CD4-positive, alpha-beta T cell treated with Interleukin-21 for 1 hour (primary cell): ENCODE measurements around the gene AMFR.
"Not testable (repeated sequence)": the region's sequence is repeated elsewhere in the genome, so short reads cannot be mapped to it uniquely, and the experiment has no call there.

Experiments
- DNase-seq: peaks from one replicate; pipeline ENCODE4 v3.0.0-alpha.2; 2020

AMFR gene

DNA sequence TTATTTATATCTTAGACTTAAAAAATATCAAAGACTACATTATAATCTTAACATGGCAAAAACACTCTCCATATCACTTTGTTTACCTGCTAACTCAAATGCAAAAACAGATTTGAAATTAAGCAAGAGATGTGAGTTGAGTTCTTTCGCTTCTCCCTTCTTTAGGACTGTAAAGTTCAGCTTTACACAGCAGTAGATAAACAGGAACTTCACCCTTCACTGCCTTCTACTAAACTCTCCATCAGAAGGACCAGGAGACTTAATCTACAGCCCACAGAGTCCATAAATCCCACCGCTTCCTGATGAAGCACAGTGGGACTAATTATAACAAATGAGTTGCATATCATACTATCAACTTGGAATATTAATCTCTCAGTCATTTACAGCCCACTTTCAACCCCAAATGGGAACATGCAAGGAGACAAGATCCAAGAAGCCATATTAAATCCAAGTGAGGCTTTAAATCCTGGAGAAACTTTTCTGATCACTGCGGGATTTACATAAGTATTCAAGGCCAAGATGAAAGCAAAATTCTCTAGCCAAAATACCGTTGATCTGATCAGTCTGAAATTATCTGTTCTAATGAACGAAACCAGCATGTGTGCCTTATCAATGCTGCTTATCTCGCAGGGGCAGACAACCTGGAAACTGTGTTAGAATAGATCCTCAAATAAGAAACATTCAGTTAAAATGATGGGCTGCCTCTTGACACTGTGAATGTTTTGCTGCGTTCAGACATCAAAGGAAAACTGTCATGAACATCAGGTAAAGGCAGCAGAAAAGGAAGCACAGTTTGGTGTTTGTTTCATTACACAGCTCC lies 1.6 kb downstream of the AMFR start:
- DNase-seq: peak; percentile 14

DNA sequence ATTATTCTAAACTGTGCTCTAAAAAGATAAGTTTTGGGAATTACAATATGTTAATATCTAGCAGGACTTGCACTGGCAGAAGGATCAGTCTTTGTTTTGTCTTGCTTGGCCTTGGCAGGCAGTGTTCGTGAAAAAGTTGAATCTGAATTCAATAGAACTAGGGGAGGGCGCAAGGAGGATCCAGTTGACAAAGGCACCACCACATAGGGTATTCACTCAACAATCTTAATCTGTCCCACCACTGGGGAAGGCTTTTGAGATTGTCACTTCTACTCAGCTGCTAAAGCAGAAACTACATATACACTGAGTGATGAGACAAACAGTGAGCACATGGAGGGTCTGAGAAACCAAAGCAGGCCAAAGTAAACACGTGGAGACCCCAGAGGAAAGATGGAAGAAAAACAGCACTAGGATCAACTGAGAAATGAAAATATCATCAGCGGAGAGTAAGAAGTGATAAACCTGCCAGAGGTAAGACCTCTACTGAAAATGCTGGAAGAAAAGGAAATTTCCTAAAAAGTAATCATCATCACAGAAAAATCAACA lies 2.4 kb downstream of the AMFR start:
- no peak for DNase-seq

DNA sequence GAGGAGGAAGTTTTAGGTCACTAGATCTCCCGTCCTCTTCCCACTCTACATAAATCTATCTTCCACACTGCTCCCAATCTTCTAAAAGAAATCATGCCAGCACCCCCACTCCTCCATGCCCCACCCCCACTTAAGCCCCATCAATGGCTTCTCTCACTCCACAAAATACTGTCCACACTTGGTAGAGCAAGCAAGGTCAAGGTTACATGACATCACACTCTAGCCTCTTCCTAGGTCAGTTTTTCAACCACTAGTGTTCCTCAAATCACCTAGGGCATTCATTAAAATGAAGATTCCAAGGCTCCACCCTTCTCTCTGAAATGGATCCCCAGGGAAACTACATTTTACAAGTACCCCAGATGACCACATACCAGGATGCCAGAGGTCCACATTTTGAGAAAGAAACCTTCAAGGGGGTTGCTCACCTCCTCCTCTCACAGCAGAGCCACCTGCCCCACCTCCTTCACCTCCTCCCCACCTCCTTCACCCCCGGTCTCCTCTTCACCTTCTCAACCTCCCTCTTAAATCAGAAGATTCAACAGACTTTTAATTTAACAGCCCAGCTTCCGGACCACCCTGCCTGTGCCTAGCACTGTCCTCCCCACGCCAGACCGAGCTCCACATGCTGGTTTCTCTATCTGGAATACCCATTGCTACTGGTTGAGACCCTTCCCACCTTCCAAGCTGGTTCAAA lies 3.2 kb downstream of the AMFR start:
- DNase-seq: no peak

DNA sequence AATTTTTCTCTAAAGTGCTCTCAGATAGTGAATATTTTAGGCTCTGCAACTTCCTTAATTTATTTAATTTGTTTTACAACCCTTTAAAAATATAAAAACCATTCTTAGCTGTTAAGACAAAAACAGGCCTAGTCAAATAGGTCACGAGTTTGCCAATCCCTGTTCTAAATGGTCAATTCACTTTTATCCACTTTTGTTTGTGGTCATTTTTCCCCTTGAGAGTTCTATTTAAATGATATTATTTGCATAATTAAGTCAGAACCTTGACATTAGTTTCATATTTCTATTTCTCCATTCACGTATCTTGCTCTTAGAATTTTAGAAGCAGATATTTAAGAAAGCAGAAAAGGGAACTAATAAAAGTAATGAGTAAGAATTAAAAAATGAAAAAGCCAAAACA lies 4.0 kb downstream of the AMFR start:
- DNase-seq: no peak

DNA sequence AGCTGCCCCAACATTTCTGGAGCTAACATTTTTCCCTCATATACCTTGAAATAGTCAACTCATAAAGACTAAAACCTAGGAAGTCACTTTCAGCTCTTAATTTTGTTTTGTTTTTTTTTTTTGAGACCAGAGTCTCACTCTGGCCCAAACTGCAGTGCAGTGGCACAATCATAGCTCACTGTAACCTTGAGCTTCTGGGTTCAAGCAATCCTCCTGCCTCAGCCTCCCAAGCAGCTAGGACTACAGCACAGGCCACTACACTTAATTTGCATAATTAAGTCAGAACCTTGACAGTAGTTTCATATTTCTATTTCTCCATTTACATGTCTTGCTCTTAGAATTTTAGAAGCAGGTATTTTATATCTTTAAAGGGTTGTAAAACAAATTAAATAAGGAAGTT lies 4.7 kb downstream of the AMFR start:
- DNase-seq: no peak

DNA sequence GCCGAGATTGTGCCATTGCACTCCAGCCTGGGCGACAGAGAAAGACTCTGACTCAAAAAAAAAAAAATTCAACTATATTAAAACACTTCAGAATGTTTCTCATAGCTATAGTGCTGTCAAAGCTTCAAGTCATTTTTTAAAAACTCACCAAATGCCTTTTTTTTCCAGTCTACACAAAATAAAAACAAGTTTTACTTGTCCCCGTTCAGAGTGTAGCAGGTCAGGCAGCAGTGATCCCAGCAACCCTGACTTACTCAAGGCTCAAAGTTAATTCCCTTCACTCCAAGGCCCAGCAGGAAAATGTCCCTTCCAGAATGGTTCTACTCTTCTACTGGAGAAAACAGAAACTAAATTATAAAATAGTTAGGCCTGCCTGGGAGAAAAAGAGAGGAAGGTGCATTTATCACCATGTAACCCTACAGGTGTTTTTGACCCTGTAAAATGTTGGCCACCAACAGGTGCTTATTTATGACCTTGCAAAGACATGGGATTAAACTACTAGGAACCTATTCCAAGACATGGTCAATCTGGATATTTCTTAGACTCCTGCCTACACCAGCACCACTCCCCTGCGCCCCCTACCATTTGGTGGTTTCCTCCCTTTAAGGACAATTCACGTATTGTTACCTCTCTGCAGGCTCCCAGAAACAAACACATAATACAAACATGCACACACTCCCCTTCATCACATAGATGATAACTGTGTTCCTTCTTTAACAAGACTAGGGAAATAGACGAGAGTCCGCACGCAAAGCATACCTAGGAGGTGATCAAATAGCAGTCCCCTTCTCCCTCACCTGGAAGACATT lies 5.4 kb downstream of the AMFR start:
- DNase-seq: no peak

DNA sequence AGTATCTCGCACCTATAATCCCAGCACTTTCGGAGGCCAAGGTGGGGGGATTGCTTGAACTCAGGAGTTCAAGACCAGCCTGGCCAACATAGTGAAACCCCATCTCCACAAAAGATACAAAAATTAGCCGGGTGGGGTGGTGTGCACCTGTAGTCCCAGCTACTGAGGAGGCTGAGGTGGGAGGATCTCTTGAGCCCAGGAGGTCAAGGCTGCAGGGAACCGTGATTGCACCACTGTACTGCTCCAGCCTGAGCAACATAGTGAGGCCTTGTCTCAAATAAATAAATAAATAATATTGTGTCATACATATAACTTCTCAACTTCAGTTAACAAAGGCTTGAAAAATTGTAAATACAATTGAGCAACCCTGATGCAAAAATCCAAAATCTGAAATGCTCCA lies 8.2 kb downstream of the AMFR start:
- no peak for DNase-seq

DNA sequence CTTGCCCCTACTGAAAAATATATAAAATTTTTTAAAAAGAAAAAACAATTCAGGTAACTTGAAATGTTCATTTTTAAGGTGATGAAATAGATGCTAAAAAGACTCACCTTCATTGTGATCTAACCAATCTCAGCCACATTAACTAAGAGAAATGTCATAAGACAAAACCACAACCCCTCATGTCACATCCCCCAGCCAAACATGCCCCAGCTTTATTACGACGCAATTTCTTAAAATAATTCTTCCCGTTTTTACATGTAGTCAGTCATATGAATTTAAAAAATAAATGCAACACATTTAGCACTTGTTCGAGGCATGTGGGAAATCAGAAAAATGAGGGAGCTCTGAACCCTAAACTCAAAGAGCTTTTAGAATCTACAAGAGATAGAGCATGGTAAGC lies 9.5 kb downstream of the AMFR start:
- no peak for DNase-seq

DNA sequence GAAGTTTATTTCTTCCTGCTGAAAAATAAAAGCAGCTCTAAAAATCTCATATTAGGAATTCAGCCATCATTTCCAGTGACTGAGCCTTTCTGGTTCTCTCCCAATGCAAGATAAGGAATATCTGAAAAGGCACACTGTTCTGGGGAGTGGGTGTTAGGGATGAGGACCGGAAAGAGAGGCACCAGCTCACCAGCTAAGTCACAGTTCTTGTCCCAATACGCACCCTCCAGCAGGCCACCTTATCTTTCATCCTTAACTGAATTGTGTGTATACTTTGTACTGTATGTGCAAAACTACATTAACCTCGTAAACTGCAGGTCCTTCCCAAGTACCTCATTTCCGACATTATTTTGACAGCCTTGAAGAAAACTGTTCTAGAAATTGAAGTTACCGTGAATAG lies 11.0 kb downstream of the AMFR start:
- no peak for DNase-seq

DNA sequence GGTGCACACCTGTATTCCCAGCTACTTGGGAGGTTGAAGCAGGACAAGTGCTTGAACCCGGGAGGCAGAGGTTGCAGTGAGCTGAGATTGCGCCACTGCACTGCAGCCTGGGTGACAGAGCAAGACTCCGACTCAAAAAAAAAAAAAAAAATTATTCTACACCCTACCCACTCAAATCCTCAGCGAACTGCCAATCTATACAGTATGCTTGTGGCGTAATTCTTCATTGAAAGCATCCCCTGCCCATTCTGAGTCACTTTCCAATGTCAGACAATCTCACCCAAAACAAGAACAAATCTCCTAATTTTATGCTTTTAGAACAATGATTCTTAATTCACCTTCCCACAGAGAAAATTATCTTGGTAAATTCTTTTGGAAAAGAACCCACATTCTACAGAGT lies 12.0 kb downstream of the AMFR start:
- DNase-seq: no peak

DNA sequence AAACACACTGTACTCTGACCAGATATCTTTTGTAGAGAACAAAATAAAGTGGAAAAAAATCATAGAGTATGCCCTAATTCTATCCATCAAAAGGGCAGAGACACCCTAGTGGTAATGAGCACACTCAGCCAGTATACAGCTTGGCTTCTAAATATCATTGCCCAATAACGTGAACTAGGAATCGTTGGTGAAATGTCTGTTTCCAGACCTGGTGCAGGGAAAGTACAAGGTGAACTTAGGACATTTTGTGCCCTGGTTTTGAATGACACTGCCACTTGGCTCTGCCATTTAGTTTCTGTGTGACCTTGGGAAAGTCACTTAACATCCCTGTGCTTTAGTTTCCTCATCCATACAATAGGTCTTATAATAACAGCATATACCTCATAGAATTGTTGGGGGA lies 13.7 kb downstream of the AMFR start:
- DNase-seq: no peak

DNA sequence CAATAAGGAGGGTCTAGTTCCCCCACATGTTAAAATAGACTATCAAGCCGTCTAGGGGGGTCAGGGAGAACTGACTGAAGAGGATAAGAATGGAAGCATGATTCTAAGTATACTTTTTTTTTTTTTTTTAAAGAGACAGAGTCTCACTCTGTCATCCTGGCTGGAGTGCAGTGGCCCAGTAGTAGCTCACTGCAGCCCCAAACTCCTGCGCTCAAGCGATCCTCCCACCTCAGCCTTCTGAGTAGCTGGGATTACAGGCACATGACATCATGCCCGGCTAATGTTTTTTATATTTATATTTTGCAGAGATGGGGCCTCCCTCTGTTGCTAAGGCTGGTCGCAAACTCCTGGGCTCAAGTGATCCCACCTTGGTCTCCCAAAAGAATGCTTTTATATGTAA lies 14.2 kb downstream of the AMFR start:
- DNase-seq: no peak

DNA sequence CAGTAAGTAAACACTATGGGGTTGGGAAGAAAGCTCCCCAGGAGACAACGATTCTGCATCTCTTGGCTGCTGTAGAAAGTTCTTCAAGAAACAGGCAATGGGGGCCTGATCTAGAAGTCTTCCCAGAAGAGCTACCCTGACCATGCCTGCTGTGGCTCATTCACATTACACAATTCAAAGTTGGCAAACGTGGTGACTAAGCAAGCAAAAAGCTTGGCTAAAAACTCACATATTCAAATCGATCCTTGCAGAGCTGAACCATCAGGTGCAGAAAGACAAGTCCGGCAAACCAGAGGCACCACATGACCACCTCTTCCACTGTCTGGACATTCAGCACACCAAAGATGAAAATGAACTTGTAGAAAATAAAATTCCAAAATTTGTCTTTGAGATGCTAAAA lies 16.1 kb downstream of the AMFR start:
- DNase-seq: no peak

DNA sequence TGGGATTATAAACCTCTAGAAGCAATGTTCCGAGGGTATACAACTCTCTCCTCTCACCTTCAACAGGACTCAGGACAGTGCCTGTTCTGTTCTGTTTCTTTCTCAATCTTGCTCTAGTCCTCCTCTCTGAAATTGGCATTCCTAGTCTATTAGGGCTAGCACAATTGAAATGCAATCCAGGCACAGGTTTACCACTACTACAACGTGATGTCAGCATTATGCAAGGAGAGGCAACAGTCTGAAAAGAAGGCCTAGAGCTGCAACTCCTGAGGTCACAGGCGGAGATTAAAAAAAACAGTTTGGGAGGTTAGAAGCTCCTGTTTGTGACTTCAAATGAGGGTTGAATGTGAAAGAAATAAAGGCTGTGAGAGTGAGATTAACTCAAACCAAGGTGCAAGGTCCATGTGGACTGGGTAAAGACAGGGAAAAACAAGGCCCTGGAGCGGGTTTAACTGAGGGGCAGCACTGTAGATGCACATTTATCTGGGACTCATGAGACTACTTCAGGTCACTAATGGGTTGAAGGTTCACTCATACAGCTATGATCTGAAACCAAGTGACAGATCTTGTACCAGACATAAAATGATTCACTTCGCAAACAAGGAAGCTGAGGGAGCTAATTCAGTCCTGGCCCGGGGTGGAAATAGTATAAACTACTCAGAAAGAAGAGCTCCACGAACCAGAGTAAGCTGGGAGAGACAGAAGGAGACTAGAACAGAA lies 16.8 kb downstream of the AMFR start:
- DNase-seq: no peak

DNA sequence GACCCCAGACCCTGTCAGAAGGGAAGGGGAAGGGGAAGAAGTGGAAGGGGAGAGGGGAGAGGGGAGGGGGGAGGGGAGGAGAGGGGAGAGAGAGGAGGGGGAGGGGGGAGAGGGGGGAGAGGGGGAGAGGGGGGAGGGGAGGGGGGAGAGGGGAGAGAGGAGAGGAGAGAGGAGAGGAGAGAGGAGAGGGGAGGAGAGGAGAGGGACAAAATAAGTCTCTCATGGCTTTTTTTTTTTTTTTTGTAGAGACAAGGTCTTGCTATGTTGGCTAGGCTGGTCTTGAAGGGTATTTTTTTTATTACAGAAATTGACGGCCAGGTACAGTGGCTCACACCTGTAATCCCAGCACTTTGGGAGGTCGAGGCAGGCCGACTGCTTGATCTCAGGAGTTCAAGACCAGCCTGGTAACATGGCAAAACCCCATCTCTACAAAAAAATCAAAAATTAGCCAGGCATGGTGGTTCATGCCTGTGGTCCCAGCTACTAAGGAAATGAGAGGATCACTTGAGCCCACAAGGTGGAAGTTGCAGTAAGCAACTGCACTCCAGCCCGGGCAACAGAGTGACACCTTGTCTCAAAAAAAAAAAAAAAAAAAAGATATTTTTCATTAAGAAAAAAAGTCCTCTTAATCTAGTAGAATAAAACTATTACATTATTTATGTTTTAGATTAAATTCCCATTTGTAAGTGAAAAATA lies 19.2 kb downstream of the AMFR start:
- DNase-seq: no peak

DNA sequence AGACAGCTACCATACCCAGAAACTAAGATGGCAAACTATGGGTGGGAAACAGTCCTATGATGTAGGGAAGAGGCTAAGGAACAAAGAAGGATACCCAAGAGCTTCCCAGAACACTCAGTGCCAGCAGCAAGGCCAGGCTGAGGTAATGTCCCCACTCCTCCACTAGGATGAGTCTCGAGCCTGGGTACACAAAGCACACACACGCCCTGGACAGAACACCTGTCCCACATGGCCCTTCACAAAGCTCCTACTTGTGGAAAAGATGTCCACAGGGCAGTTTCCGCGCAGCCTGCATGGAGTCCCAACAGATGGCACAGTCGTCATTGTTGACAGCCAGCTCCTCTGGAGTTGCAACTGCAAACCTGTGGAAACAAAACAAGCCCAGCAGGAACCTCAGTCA lies 23.9 kb downstream of the AMFR start:
- no peak for DNase-seq

DNA sequence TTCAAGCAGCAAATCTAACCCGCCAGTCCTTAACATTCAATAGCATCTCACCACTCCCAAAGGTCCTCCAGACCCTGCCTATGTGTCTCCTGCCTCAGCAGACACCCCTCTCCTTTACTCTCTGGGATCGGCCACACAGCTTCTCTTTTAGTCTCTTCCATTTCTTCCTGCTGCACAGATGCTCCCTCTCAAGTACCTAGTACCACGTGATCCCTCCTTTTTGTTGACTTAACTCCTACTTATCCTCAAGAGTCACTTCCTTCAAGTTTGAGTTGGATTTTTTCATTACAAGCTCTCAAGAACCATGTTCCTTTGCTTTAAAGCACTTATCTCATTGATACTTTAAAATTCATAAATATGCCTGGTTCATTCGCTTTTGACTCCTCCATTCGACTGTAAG lies 24.9 kb downstream of the AMFR start:
- DNase-seq: no peak

DNA sequence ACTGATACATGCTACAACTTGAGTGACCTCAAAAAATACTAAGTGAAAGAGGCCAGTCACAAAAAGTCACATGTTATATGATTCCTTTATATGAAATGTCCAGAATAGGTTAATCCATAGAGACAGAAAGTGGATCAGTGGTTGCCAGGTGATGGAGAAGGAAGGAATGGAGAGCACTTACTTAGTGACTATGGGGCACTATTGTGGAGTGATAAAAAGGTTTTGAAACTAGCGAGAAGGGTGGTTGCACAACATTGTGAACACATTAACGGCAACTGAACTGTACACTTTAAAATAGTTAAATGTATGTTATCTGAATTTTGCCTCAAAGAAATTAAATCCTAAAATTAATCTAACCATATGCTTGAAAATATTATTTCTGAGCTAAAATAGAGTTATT lies 25.9 kb downstream of the AMFR start:
- DNase-seq: no peak

DNA sequence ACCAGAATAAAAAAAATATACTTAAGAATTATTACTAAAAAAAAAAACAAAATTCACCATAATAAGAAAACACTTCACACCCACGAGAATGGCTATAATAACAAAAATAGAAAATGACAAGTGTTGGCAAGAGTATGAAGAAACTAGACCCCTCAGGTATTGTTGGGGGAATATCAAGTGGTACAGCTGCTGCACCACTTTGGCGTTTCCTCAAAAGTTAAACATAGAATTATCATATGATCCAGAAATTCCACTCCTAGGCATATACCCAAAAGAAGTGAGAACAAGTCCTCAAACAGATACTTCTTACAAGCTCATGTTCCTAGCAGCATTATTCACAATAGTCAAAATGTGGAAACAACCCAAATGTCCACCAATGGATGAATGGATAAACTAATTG lies 26.3 kb downstream of the AMFR start:
- no peak for DNase-seq

DNA sequence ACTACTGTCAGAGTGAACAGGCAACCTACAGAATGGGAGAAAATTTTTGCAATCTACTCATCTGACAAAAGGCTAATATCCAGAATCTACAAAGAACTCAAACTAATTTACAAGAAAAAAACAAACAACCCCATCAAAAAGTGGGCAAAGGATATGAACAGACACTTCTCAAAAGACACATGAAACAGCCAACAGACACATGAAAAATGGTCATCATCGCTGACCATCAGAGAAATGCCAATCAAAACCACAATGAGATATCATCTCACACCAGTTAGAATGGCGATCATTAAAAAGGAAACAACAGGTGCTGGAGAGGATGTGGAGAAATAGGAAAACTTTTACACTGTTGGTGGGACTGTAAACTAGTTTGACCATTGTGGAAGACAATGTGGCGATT lies 28.6 kb downstream of the AMFR start:
- DNase-seq: not testable (repeated sequence)

DNA sequence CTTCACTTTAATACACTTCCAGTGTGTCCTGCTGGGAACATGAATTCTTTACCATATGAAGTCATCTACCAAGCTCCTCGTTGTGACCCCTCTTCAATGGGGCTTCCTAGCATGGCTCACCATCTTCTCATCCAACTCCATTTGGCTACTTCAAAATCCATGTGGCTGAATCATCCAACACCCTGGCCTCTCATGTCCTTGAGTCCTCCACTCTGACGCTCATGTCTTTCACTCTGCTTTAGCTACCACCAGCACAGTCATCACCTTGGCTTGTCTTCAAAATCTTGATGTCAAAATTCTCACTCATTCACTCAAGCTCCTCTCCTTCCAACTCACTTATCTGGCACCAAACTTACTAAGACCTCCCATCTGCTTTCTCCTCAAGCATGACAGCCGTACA lies 35.8 kb downstream of the AMFR start:
- no peak for DNase-seq

DNA sequence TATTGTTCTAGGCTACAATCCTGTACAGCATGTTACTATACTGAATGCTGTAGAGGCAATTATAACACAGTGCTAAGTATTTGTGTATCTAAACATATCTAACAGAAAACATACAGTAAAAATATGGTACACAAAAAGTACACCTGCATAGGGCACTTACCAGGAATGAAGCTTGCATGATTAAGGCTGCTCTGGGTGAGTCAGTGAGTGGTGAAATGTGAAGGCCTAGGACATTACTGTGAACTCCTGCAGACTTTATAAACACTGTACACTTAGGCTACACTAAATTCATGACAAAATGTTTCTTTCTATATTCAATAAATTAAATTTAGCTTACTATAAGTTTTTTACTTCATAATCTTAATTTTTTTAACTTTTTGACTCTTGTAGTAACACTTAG lies 37.1 kb downstream of the AMFR start:
- no peak for DNase-seq
